DMS153 (cell line): ENCODE results near the gene INO80.

Experiments used
- DNase-seq: peaks from one replicate; lab custom pipeline; 2025; lab: John Stamatoyannopoulos, UW

INO80 gene

DNA sequence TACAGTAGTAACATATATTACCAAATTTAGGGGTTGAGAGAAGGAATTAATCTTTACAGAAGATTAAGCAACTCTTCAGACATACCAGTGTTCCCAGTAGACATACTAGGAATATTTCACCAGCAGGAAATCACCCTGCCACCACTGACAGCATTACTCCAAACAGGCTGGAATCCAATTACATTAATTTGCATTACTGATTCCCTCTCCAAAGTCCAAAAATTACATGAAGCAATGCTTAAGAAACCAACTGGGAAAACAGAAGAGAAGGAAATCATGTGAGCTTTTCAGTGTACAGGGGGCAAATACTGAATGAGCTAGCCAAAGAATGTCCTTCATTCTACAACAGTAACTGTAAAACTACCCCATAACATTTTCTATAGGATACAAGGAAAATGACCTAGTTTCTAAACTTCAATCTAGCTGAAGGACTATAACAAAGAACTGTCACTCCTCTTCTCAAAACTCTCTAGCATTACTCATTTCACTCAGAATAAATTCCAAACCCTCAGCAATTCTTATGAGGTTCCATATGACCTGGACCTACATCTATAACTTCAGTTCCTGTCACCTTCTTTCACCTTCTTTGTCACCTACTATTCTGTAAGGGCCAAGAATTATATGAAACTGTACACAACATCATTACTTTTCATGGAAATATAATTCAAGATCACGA lies 72.7 kb downstream of the INO80 start:
- DNase-seq = no peak

GRCh38 chr15:41042851-41043250 lies 73.2 kb downstream of the INO80 start:
- no peak for DNase-seq

GRCh38 chr15:41039121-41039520 lies 77.0 kb downstream of the INO80 start:
- no peak for DNase-seq

DNA sequence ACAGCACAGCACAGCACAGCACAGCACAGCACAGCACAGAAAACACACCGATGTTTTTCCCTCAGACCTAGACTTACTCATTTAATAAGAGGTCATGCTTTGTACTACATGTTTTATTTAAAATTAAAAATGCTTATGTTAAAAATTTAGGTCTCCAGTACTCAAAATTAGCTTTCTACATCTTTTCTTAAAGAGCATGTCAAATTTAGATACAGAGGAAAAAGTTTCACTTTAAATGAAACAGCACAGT lies 84.1 kb downstream of the INO80 start:
- no peak for DNase-seq

- DNase-seq = no peak
These were observed 84.6 kb downstream of the INO80 start for GRCh38 chr15:41031232-41032078.

- no peak for DNase-seq
These were observed 87.2 kb downstream of the INO80 start for GRCh38 chr15:41028853-41029252.

GRCh38 chr15:41025393-41025792 lies 90.7 kb downstream of the INO80 start:
- DNase-seq = no peak

DNA sequence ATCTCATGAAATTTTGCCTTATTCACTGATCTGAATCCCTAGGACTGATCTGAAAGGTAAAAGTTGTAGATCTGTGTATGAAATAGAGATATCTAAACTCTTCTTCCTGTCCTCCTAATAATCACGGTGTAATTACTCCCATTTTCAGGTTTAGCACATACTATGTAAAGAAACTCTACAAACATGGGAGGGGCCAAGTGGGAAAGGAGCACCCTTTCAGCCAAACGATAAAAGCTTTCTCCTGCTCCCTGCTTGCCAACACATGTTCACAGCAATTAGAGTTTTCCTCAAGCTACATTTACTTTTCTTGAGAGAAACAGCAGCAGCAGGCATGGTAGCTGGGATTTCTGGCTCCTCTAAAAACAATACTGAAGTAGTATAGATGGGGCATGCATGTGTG lies 91.2 kb downstream of the INO80 start:
- DNase-seq = no peak

- no peak for DNase-seq
These were observed 91.9 kb downstream of the INO80 start for GRCh38 chr15:41024131-41024530.

- DNase-seq = no peak
These were observed 93.5 kb downstream of the INO80 start for GRCh38 chr15:41022487-41023090.

DNA sequence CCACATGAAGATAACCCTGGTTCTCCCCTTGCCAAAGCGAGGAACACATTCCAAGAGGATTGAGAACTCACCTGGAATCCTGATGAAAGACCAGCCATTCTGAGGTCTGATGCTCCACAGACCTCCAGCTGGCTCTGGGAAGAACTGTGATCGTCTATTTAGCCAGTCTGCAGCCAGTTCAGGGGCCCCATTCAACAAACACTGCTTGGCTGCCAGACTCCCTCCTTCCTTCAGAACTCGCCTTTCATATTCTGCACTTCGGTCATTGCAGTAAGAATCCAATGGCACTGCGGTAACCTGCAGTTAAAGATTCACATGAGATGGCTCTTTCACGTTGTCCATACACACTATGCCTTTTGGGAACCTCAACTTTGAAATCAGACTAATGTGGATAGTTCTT lies 95.3 kb downstream of the INO80 start:
- no peak for DNase-seq

- no peak for DNase-seq
These were observed 95.8 kb downstream of the INO80 start for GRCh38 chr15:41020311-41020710.

DNA sequence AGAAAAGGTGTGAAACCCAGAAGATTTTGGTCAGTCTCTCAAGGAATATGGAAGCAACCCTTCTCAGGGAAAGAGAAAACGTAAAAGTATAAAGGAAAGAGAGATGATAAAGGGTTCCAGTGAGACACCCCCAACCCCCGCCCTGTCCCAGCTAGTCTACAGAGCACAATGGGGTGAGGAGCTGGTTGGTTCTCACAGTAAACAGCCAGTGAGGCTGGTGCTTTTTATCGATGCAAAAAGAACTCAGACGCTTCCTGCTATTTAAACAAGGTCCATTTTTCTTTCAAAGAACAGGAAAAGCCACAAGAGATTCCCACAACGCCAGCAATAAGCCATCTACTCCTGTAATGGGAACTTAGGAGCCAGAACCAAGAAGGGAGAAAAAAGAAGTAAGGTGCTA lies 96.9 kb downstream of the INO80 start:
- no peak for DNase-seq

GRCh38 chr15:41018534-41018933 lies 97.5 kb downstream of the INO80 start:
- no peak for DNase-seq

DNA sequence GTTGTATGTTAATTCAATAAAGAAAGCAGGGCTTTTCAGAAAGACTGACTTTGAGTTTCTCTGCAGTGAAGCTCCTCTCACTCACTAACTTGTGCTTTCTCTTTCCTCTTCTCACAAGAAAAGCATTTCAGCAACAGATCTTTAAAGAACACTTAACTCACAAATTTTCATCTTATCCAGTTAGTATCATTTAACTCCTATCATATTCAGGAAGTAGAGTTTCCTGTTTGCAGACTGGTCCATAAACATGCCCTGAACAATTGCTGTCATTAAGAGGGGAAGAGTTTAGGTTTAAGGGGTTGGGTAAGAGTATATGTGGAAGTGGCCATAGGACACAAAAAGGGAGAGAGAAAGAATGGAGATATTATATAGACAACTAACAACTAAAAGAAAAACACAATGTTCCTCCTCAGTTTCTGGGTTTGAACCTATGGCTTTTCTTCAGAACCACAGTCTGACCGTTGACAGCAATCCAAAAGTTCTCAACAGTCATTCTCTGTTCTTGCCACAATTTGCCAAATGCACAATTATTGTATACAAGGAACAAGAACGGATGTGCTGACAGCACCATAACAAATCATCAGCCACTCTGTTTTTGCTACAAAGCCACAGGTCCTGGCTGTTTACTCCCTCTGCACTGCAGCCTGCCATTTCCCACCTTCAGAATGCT lies 98.9 kb downstream of the INO80 start:
- DNase-seq = no peak

DNA sequence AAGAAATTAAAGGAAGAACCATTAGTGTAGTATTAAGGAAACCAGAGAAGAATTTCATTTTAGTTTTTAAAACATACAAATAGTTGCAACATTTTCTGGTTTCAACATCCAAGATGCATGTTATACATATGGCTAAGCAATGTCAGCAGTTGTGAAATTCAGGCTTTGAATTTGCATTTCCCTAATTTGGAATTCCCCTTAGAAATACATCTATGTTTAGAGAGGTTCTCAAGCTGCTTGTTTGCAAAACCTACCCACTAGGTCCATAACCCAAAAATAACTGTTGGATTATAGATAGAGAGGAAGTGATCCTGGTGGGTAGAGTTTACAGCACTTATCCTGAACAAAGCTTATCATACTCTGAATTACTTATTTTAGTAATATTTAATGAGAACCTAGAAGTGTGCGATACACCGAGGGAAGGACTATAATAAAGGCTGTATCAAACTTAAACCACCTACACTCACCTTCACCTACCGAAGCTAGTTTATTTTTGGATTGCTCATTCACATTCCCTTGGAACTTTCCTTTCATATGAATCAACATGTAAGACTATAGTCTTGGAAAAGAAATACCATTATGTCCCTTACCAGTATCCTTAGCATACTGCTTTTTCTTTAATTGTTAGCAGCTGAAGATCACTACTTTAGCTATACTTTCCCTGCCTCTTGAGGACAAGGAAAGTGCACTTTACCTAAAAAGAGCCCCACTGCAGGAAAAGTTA lies 102.2 kb downstream of the INO80 start:
- DNase-seq = no peak

DNA sequence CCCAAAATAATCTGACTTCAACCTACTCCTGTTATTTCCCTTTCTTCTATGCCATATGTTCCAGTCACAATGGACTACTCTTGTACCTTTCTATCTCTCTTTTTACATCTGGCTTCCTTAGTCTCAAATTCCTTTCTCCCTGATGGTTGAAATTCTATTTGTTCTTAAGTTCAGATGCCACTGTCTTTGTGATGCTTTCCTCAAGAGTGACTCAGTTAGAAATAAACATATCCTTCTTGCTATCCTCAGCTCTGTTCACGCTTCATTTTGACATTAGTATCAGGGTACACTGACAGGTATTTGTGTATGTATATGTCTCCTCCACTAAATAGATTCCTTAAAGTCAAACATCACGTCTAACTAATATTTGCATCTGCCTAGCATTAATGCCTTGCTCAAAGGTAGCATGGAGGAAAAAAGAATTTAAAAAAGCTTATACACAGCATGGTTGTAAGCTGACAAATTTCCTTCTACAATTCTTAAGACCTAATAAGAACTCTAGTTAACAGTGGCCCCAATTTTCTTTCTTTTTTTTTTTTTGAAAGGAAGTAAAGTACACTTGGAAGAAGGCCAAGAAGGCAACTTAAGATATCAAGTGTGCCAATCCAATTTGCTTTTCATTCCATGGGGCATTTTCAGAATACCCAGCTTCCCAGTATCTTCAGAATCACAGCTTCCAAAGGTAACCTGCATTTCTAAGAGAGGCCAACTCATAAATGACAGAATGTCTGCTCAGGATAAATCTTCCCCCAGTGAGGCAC lies 104.8 kb downstream of the INO80 start:
- DNase-seq = no peak

- no peak for DNase-seq
These were observed 105.7 kb downstream of the INO80 start for GRCh38 chr15:41010345-41010744.

GRCh38 chr15:41006479-41006878 lies 109.6 kb downstream of the INO80 start:
- no peak for DNase-seq

- no peak for DNase-seq
These were observed 111.6 kb downstream of the INO80 start for GRCh38 chr15:41004490-41004889.

GRCh38 chr15:41001524-41002214 lies 114.4 kb downstream of the INO80 start:
- no peak for DNase-seq
